GM12891 (cell line): ENCODE data around the gene DDX47.

Experiments
- PAX5 ChIP-seq: IDR thresholded peaks from 2 replicates; pipeline ENCODE4 v1.6.1; 2011; ENCODE audit warnings: low read length, moderate library complexity, mild to moderate bottlenecking; ENCODE audit not compliant: insufficient read depth, severe bottlenecking
- POLR2A ChIP-seq: IDR thresholded peaks from 2 replicates; pipeline ENCODE4 v1.6.1; 2011; ENCODE audit warnings: low read depth, low read length, control low read depth
- POLR2AphosphoS5 ChIP-seq: IDR thresholded peaks from 2 replicates; pipeline ENCODE4 v1.6.1; 2011; ENCODE audit warnings: low read depth, low read length, control low read depth
- TAF1 ChIP-seq: IDR thresholded peaks from 2 replicates; pipeline ENCODE4 v1.6.1; 2011; ENCODE audit warnings: low read depth, low read length, control low read depth

DNA sequence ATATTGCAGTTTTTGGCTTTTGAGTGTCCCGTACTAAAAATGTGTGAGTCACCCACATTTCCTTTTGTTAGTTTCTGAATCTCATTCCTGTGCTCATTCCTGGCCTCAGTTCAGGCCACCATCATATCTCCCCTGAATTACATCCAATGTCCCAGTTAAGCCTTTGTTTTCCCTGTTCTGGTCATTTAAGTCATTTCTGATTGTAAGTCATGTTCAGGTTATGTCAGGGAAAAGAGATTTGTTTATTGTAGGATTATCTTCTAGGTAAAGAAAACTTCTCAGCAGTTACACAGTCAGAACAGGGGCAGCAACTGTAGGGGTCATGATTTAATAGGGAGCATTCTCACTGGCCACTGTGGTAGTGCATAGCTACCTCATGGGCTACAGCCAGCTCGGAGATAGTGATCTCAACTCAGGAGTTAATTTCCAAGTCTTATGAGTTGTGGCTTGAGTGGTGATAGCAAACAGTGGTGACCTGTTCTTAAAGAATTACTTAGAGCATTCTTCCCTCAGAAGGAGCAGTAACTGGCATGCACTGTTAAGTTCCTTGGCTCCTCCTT, 6.7 kb downstream of the DDX47 start:
- no peak for TF ChIP-seq POLR2A
- TF ChIP-seq PAX5: no peak
- no peak for TF ChIP-seq POLR2AphosphoS5
- no peak for TF ChIP-seq TAF1
